CD4-positive, alpha-beta T cell (primary cell): ENCODE results near the gene COL23A1. TPM values are rescaled to one million over a fixed set of nuclear protein-coding genes. Genes with fewer than 3 reads are reported as not detected.

Experiments
- ATAC-seq: fragments of 200-7000 bp; cut with Tn5 transposase; one replicate; pipeline ENCODE4 v1.10.0; 2022; ENCODE audit warnings: mild to moderate bottlenecking; ENCODE audit not compliant: poor library complexity
- CTCF ChIA-PET: fragments of 350-600 bp; sonication (Branson Sonifier 250); formaldehyde crosslinking; loops from one replicate; lab custom pipeline; 2021; ENCODE audit warnings: antibody characterized with exemption, inconsistent platforms; lab: Charles Lee
- POLR2A ChIA-PET: fragments of 350-600 bp; sonication (Branson Sonifier 250); formaldehyde crosslinking; loops from one replicate; lab custom pipeline; 2021; ENCODE audit warnings: antibody characterized with exemption, inconsistent platforms; lab: Charles Lee
- DNase-seq, 14 experiments: peaks; one replicate each; pipeline ENCODE4 v3.0.0-alpha.2; 2013 to 2020; ENCODE audit warnings: mixed read lengths in 2 of 14
- H3K27ac ChIP-seq, 2 donors: one replicate each; pipeline versions ENCODE4 v1.5.1 to v1.7.0; 2013; ENCODE audit warnings: low read length in 2 of 2, low read depth in 1 of 2, mild to moderate bottlenecking in 1 of 2
- H3K27me3 ChIP-seq, 2 experiments: 1 replicate in 1 of 2; 2 replicates in 1 of 2; pipeline versions ENCODE4 v1.6.1 to v1.7.0; 2013; ENCODE audit warnings: low read length in 2 of 2, control low read depth in 1 of 2, mild to moderate bottlenecking in 1 of 2, moderate library complexity in 1 of 2; ENCODE audit not compliant: insufficient read depth in 2 of 2, control insufficient read depth in 1 of 2
- H3K36me3 ChIP-seq: one replicate; pipeline ENCODE4 v1.6.1; 2013; ENCODE audit warnings: low read length, control low read depth; ENCODE audit not compliant: insufficient read depth
- H3K4me1 ChIP-seq: one replicate; pipeline ENCODE4 v1.6.1; 2013; ENCODE audit warnings: low read length, control low read depth; ENCODE audit not compliant: insufficient read depth
- H3K4me3 ChIP-seq: one replicate; pipeline ENCODE4 v1.5.1; 2013; ENCODE audit warnings: mild to moderate bottlenecking, low read length, moderate library complexity
- H3K9me3 ChIP-seq, 2 experiments: 1 replicate in 1 of 2; 2 replicates in 1 of 2; pipeline versions ENCODE4 v1.6.1 to v1.7.0; 2013; ENCODE audit warnings: low read length in 2 of 2, mild to moderate bottlenecking in 2 of 2, control low read depth in 1 of 2, moderate library complexity in 1 of 2; ENCODE audit not compliant: control insufficient read depth in 1 of 2, insufficient read depth in 1 of 2
- H3K27ac Mint-ChIP-seq: one replicate; pipeline ENCODE4 v1.8.0; 2020; ENCODE audit warnings: mixed read lengths
- H3K27me3 Mint-ChIP-seq: one replicate; pipeline ENCODE4 v1.8.0; 2021; ENCODE audit warnings: mixed read lengths
- H3K36me3 Mint-ChIP-seq: one replicate; pipeline ENCODE4 v1.8.0; 2021; ENCODE audit warnings: low read depth, mixed read lengths
- H3K4me1 Mint-ChIP-seq: one replicate; pipeline ENCODE4 v1.8.0; 2021; ENCODE audit warnings: low read depth, mixed read lengths
- H3K4me3 Mint-ChIP-seq: one replicate; pipeline ENCODE4 v1.8.0; 2020; ENCODE audit warnings: mild to moderate bottlenecking, mixed read lengths
- H3K9me3 Mint-ChIP-seq: one replicate; pipeline ENCODE4 v1.8.0; 2020; ENCODE audit warnings: mixed read lengths
- intact Hi-C, 2 experiments: fragments of 100-400 bp; cut with DNase I in 1 of 2; cut with micrococcal nuclease in 1 of 2; formaldehyde crosslinking; loops; one replicate each; pipeline versions ENCODE4 v1.15.1 to v1.9.0; 2023 to 2025; cut with DNase I, micrococcal nuclease
- total RNA-seq, 174 experiments: library from RNA in 2 of 174; stranded (reverse) in 2 of 174; gene quantifications; one replicate each; pipeline ENCODE4 v1.2.3 and lab custom pipeline; 2021 to 2026
- TF ChIP-seq, protein P1 (sequence below): fragments of 200-600 bp; IDR thresholded peaks from one replicate; pipeline ENCODE4 v1.8.0; 2022; ENCODE audit warnings: antibody characterized with exemption, mild to moderate bottlenecking

COL23A1 gene
- total RNA-seq, 2 experiments from 2014 or later: not detected

DNA sequence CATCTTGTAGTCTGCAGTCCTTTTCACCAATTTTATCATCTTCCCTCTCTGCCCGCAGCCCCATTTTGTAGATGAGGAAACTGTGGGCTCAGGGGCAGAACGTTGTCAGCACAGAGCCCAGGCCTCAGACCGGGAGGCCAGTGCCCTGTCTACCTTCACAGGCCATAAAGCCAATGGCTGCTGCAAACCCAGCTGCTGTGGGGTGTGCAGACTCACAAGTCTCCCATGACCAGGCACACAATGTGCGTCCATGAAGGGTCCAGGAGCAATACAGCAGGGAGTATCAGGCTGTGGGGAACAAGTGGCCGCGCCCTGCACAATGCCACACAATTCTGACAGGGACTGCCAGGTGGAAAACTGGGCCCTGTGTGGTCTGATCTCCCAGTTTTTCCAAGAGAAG, 71.0 kb downstream of the COL23A1 start:
- Histone ChIP-seq H3K4me1 (no peaks in the 10 kb centered on the region), H3K4me3 (no peak overlapping the region), H3K27me3 (peaks cover 0 to 5% of the 10 kb centered on the region in 2 experiments), H3K36me3 (no peaks in the 10 kb centered on the region), H3K27ac (no peak overlapping the region), H3K9me3 (peaks cover 0 to 13% of the 10 kb centered on the region in 2 experiments)
- Mint-ChIP-seq H3K27me3 (peaks cover 18% of the 10 kb centered on the region), H3K4me3 (no peak overlapping the region), H3K27ac (no peak overlapping the region), H3K36me3 (no peaks in the 10 kb centered on the region), H3K4me1 (no peaks in the 10 kb centered on the region), H3K9me3 (no peaks in the 10 kb centered on the region)
- intact Hi-C loops: no loop called here
- ATAC-seq (no peak), DNase-seq (no peak)
- POLR2A ChIA-PET: no interaction called here
- TF ChIP-seq, protein P1, sequence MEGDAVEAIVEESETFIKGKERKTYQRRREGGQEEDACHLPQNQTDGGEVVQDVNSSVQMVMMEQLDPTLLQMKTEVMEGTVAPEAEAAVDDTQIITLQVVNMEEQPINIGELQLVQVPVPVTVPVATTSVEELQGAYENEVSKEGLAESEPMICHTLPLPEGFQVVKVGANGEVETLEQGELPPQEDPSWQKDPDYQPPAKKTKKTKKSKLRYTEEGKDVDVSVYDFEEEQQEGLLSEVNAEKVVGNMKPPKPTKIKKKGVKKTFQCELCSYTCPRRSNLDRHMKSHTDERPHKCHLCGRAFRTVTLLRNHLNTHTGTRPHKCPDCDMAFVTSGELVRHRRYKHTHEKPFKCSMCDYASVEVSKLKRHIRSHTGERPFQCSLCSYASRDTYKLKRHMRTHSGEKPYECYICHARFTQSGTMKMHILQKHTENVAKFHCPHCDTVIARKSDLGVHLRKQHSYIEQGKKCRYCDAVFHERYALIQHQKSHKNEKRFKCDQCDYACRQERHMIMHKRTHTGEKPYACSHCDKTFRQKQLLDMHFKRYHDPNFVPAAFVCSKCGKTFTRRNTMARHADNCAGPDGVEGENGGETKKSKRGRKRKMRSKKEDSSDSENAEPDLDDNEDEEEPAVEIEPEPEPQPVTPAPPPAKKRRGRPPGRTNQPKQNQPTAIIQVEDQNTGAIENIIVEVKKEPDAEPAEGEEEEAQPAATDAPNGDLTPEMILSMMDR: no peak
- CTCF ChIA-PET: interaction anchor here (0.6 kb wide), 1 partner anchor 43 kb away, joined by 4 read pairs; no protein-coding TSS in a partner anchor

DNA sequence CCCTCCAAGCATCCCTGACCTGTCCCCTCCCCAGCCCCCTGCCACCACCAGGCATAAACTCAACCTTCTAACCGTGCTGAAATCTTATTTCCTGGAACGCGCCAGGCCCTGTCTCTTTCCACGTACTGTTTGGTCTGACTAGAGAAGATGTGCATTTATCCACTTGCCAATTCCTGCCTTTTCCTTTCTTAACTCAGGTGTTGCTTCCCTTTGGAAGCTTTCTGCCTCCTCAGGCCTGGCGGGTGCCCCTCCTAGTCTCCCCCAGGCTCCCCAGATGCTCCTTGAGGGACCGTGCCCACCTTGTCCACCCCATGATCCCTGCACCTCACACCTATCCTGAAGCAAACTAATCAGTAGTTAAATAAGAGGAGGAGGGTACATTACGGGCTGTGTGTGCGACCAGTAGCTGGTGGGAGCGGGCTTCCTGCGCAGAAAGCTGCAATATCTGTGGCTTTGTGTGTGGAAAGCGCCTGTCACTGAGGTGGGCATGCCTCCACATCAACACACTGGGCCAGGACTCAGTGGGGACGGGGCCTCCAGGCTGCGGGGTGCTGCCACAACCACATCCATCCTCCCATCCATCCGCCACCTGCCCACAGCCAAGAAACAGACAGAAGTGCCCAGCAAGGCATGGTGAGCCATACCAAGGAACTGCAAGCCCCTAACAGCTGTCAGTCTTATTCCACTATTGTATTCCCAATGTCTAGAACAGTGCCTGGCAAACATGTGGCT, 73.5 kb downstream of the COL23A1 start:
- ATAC-seq: no peak
- H3K27me3 ChIP-seq: peaks cover 0 to 5% of the 10 kb centered on the region in 2 experiments
- ChIA-PET POLR2A (no interaction called here), CTCF (no interaction called here)
- no peak for DNase-seq
- peaks cover 33% of the 10 kb centered on the region for H3K27me3 Mint-ChIP-seq
- H3K36me3 Mint-ChIP-seq: no peaks in the 10 kb centered on the region
- H3K4me3 ChIP-seq: no peak overlapping the region
- TF ChIP-seq, protein P1: no peak
- no peak overlapping the region for H3K4me3 Mint-ChIP-seq
- intact Hi-C loops: no loop called here
- no peak overlapping the region for H3K27ac ChIP-seq
- H3K9me3 ChIP-seq: peaks cover 0 to 13% of the 10 kb centered on the region in 2 experiments
- H3K4me1 ChIP-seq: no peaks in the 10 kb centered on the region
- H3K36me3 ChIP-seq: no peaks in the 10 kb centered on the region
- no peaks in the 10 kb centered on the region for H3K4me1 Mint-ChIP-seq
- no peaks in the 10 kb centered on the region for H3K9me3 Mint-ChIP-seq
- H3K27ac Mint-ChIP-seq: no peak overlapping the region

- intact Hi-C loops: no loop called here
- Histone ChIP-seq H3K4me1 (no peaks in the 10 kb centered on the region), H3K4me3 (no peak overlapping the region), H3K27me3 (peaks cover 0 to 5% of the 10 kb centered on the region in 2 experiments), H3K36me3 (no peaks in the 10 kb centered on the region), H3K27ac (no peak overlapping the region), H3K9me3 (peaks cover 0 to 13% of the 10 kb centered on the region in 2 experiments)
- ATAC-seq (no peak), DNase-seq (no peak)
- Mint-ChIP-seq H3K4me1 (no peaks in the 10 kb centered on the region), H3K27me3 (peaks cover 33% of the 10 kb centered on the region), H3K4me3 (no peak overlapping the region), H3K9me3 (no peaks in the 10 kb centered on the region), H3K36me3 (no peaks in the 10 kb centered on the region), H3K27ac (no peak overlapping the region)
- CTCF ChIA-PET: no interaction called here
- TF ChIP-seq, protein P1: no peak
- POLR2A ChIA-PET: no interaction called here
These were observed 74.3 kb downstream of the COL23A1 start for GRCh38 chr5:178515776-178516503.
